G401 (cell line): ENCODE measurements around the gene ROM1. TPM values are rescaled to one million over a fixed set of nuclear protein-coding genes. Genes with fewer than 3 reads are reported as not detected.
"Not testable (repeated sequence)": the region's sequence is repeated elsewhere in the genome, so short reads cannot be mapped to it uniquely, and the experiment has no call there.

Source experiments
- DNase-seq: peaks from one replicate; pipeline ENCODE4 v3.0.0-alpha.2; 2015; ENCODE audit warnings: low spot score
- in situ Hi-C: cut with HindIII; loops from 2 replicates; pipeline ENCODE4 v1.10.0; 2016; ENCODE audit warnings: low sequenced_read_pairs, mixed read lengths
- total RNA-seq: library from RNA; depleted of rRNA; stranded (reverse); fragments of >200 nt; shearing (Covaris generic); gene quantifications from 2 replicates; pipeline ENCODE4 v1.2.3, GENCODE V29; 2014

The ROM1 gene
- total RNA-seq, 1 experiment from 2014 or later = 14.9 TPM

- DNase-seq = no peak
- in situ Hi-C loops = no loop called here
These were observed 9.2 kb upstream of the ROM1 start for GRCh38 chr11:62603776-62604299.

DNA sequence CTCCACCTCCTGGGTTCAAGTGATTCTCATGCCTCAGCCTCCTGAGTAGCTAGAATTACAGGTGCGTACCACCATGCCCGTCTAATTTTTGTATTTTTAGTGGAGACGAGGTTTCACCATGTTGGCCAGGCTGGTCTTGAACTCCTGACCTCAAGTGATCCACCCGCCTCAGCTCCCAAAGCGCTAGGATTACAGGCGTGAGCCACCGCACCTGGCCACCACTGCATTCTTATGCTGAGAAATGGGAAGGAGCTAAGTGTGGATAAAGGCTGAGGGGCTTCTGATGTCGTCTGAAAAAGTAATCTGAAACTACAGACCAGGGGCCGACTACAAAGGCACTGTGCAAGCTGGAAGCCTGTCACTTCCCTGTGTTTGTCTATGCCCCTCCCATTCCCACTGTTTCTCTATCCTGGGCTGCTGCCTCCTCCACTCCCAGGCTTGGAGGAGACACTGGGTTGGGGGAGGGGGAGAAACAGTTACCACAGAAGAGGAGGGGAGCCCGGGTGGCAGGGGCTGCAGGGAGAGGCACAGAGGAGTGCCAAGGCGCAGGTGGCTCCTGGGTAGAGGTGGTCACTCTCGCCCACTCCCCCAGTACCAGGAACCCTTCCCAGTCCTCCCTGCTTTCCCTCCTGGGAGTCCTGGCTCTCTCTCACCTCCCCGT, 8.5 kb upstream of the ROM1 start:
- DNase-seq = no peak
- in situ Hi-C loops = no loop called here

- in situ Hi-C loops = no loop called here
These were observed 7.6 kb upstream of the ROM1 start for GRCh38 chr11:62605467-62605866.

DNA sequence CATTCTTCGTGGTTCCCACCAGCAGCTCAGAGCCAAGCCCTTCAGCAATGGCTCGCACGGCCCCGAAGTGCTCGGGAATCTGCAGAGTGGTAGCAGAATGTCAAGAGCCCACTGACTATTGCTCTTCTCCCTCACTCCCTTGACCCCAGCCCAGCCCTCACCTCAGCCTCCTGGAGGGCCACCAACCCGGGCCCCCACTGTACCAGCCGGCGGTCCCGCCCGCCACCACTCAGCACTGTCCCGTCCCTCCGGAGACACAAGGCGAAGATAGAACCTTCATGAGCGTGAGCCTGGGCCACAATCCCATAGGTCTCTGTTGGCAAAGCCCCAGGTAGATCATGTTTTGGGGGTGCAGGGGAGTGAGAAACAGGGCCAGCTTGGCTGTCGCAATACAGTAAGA, 7.2 kb upstream of the ROM1 start:
- no peak for DNase-seq
- in situ Hi-C loops = no loop called here

More at GRCh38 chr11:62605467-62605866, 7.6 kb upstream of the ROM1 start:
- no peak for DNase-seq

DNA sequence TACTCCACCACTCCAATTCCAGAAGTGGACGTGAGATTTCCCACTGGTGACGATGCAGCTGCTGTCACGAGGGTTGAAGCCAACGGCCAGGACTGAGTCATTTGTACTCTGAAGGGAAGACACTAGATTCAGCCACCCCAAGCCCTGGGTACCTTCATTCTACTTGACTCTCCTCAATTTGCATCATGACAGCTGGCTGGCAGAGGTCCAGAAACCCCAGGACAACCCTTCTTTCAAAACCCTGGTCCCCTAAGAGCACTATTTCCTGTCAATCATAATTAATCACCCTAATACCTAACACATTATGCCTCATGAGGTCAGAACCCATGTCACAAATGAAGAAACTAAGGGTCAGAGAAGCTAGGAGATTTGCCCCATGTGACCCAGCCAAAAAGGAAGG, 5.3 kb upstream of the ROM1 start:
- in situ Hi-C loops = no loop called here
- DNase-seq = no peak

DNA sequence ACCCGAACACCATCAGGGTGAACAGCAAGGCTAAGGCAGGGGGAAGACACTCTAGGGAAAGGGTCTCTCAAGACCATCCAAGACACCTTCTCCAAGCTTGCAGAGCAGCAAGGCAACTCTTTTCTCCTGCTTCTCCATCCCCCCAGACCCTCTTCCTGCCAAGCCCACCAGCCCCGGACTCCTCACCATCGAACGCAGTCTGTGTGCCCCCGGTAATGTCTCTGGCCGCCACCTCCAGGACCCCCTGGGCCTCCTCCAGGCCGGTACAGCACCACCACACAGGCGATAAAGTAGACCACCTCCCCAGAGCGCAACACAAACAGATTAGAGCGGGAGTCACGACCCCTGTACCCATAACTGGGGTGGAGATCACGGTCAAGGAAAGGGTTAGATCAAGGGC, 4.3 kb upstream of the ROM1 start:
- no peak for DNase-seq
- in situ Hi-C loops = no loop called here

- DNase-seq = no peak
- in situ Hi-C loops = no loop called here
These were observed 2.7 kb upstream of the ROM1 start for GRCh38 chr11:62610403-62610802.

DNA sequence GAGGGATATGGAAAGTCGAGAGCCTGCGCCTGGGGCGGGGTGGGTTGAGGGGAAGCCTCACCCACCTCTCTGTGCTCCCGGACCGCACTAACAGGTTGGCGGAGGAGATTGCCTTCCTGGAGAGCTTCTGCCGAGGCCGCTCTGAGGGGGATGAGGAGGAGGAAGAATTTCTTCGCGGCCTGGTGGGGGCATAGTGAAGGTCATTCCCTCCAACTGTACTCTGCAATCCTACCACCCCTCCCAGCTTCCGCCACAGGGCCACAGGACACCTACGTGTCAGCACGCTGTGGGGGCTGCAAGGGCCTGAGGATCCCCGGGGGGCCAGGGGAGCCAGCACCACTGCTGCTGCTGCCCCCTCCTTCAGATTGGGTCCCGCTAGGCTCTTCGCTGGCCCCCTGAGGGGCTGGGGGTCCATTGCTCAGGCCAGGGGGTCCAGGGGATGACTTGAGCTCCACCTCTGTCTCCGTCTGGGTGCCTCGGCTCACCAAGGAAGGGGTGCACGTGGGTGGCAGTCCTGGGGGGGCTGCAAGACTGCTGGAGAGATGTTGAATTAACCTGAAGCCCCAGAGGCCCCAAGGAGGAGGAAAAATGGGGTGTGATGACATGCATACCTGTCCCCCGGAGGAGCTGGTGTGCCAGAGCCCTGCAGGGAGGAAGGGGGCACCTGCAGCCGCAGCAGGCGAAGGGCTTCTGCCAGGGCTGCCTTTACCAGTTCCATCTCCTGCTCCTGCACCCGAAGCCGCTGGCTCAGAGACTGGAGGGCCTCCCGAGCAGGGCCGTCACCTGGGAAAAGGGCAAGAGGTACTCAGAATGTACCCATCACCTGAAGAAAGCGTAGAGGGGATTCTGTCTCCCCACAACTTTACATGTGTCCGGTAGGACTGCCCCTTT, 2.0 kb upstream of the ROM1 start:
- no peak for DNase-seq
- in situ Hi-C loops = no loop called here

DNA sequence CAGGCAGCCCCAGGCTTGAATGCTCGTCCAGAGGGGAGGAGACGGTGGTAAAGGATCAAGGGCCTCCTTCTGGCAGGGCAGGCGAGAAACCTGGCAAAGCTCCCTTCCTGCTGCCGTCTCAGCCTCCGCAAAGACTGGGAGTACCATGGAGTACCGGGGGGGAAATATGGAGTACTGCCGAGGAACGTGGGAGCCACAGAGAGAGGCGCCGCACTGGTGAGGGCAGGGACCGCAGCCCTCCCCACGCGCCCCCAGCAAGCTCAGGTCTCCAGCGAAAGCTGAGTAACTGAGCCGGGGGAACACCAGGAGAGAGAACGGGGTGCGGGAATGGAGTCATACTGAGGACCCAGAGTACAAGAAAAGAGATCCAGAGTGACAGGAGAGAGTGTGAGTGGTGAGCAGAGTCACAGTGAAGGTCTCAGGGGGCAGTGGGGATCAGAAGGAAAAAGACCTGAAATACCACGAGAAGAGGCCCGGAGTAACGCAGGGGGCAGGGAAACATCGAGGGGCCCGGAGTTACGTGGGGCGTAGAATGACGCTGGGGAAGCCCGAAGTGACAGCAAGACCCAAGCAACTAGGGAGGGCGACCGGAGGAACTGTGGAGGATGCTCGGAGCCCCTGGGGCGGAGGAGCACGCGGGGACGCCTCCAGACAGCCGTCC, 1.2 kb upstream of the ROM1 start:
- peak; percentile 62 for DNase-seq
- in situ Hi-C loops = no loop called here

- in situ Hi-C loops = no loop called here
These were observed 278 bp downstream of the ROM1 start for GRCh38 chr11:62613291-62613778.

GRCh38 chr11:62614275-62614674, 1.2 kb downstream of the ROM1 start:
- in situ Hi-C loops = no loop called here
- DNase-seq = no peak

More at GRCh38 chr11:62613291-62613778, 278 bp downstream of the ROM1 start:
- DNase-seq = peak; percentile 71

DNA sequence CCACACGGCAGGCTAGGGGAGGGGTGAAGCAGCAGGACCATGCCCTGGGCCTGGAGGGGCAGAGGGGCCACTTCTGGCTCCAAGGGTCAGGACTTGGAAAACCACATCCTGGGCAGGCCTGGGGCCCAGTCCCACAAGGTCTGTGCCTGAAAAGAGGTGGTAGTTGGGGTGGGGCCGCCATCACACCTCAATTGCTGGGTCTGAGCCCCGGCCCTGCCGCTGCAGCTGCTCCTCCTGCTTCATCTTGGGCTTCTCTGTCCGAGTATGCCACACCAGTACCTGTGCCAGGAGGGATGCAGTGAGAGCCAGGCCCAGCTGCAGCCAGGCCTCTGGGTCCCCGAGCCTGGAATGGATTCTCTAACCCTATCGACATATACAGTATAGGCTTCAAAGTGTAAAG, 2.5 kb downstream of the ROM1 start:
- in situ Hi-C loops = no loop called here
- DNase-seq = no peak

DNA sequence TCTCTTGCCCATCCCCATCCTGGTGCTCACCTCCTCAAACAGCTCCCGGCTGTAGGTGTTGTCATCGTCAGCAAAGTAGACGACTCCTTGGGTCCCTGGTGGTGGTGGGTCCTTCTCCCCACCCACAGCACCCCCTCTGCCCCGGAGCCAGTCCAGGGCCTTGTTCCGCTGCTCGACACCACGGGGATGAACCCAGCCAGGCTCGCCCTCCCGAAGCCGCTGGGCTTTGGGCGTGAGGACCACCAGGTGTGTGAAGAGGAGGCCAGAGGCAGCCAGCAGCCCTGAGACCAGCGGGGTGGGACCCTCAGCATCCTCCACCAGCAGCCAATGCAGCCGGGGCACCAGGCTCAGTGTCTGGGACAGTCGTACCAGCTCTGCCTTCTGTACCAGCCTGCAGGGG, 3.9 kb downstream of the ROM1 start:
- DNase-seq, in situ Hi-C loops: not testable (repeated sequence)

DNA sequence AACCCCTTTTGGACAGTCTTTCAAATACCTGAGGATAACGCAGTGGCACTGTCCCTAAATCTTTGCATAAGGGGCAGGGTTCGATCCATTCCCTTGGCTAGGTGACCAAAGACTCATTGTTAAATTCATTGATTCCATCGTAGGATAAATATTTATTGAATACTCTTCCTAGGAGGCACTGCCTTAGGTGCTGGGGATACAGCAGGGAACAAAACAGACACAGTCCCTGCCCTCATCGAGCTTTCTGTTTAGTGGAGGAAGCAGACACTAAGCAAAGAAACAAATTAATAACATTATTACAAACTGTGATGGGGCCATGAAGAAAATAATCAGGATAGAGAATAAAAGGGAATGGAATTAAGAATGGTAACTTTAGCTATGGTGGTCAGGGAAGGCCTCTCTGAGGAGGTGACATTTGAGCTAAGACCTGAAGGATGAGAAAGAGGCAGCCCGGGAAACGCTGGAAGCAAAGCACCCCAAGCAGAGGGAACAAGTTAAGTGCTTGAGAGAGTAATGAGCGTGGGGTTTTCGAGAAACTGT, 8.0 kb downstream of the ROM1 start:
- in situ Hi-C loops = no loop called here
- DNase-seq = no peak

DNA sequence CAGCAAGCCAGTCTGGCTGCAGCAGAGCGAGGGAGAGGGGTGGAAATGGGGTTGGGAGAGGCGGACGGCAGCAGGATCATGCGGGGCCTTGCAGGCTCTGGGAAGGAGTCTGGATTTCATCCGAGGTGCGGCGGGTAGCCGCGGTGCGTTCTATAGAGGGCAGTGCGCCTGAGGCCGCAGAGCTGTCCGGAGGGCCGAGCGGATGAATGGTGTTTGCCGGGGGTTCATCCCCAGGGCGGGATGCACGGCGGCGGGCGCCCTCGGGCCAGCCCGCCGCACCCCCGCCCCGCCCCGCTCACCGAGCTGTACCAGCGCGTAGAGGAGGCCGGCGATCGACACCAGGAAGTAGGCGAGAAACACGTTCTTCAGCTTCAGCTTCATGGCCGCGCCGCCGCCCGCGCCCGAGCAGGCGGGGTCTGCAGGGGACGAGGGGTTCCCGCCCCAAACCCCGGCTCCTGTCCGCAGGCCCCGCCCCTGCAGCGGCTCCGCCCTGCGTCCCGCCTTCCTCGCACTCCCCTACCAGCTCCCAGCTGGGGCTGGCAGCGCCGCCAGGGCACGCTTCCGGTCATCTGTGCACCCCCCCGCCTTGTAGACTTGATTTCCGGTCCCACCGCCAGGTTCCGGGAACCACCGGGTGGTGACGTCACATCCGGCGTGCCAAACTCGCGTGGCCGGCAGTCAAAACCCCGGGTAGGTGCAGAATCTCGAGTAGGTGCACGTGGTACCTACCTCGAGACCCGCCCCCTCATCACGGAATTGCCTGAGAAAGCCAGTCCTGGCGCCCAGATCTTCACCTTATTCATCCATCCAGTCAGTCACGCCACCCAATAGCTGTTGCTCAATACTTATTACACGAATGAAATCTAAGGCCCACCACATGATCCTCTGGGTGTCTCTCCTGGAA, 8.8 kb downstream of the ROM1 start, which contains the start of gene B3GAT3:
B3GAT3 (minus strand) TSS at position 420 of the 904 bp plus-strand sequence; CDS start at position 381, 39 bp downstream.
- in situ Hi-C loops = no loop called here

GRCh38 chr11:62622476-62623089, 9.5 kb downstream of the ROM1 start:
- no peak for DNase-seq
- in situ Hi-C loops = no loop called here

More for the DNA sequence above, 8.8 kb downstream of the ROM1 start, which contains the start of gene B3GAT3:
- DNase-seq = peak; percentile 98

GRCh38 chr11:62627713-62628112, 14.7 kb downstream of the ROM1 start:
- DNase-seq = no peak
- in situ Hi-C loops = no loop called here

DNA sequence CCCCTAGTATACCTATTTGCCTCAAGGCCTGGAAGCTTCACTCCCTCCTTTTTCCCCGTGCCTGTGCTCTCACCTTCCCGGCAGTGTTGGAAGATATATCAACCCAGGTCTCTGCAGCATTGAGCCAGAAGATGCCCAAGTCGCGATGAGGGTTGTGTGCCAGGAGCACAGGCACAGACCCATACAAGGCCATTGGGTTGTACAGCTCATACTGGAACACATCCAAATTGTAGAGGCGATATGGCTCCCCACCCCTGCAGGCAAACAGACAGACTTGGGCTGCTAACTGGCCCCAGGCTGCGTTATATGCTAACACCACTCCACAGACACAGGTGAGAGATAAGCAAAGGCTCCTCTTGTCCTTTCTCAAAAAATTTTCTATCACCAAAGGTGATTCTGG, 19.4 kb downstream of the ROM1 start:
- in situ Hi-C loops = no loop called here
- no peak for DNase-seq
